ENCODE measurements around the gene POLR1B.

POLR1B gene

DNA sequence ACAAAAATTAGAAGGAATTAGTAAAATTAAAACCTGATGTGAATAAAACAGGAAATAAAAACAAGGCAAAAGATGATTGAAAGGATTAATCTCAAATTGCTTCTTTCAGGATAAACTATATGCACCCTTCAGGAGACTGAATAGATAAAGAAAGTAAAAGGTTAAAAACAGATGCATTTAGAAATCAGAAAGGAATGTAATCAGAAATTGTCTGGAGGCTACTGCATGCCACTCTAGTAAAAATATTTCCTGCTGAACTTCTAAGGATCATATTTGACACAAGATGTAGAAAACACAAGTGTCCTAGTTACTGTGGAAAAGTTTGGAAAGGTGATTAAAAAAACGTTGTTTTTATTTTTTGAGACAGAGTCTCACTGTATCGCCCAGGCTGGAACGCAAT is 58.4 kb downstream of the POLR1B start:
- DNase-seq (ENCODE audit: low read depth, low spot score): no peak
- TF ChIP-seq, protein P1, sequence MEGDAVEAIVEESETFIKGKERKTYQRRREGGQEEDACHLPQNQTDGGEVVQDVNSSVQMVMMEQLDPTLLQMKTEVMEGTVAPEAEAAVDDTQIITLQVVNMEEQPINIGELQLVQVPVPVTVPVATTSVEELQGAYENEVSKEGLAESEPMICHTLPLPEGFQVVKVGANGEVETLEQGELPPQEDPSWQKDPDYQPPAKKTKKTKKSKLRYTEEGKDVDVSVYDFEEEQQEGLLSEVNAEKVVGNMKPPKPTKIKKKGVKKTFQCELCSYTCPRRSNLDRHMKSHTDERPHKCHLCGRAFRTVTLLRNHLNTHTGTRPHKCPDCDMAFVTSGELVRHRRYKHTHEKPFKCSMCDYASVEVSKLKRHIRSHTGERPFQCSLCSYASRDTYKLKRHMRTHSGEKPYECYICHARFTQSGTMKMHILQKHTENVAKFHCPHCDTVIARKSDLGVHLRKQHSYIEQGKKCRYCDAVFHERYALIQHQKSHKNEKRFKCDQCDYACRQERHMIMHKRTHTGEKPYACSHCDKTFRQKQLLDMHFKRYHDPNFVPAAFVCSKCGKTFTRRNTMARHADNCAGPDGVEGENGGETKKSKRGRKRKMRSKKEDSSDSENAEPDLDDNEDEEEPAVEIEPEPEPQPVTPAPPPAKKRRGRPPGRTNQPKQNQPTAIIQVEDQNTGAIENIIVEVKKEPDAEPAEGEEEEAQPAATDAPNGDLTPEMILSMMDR (IDR thresholded peaks at IDR 0.05; ENCODE audit: low read depth, low read length): no peak
- in situ Hi-C loops (cut with HindIII; ENCODE audit: low sequenced_read_pairs): no loop called here
- H3K4me3 ChIP-seq (ENCODE audit: low read depth, low read length): no peak overlapping the region

DNA sequence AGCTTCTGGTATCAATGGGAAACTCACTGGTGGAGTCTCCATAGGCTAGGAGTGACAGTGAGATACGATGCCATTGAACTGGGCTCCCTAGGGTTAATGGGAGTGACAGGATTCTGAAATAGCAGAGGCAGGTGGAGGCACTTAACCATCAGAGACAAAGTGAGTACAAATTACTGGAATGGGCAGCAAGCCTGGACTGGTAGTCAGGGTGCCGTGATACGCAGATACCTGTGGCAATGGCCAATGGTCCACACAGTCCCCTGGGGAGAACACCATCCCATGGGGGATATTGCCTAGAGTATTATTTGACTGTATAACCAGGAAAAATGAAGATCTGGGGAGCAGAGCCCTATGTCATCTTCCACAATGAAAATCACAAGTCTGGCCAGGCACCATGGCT is 59.5 kb downstream of the POLR1B start:
- in situ Hi-C loops (cut with HindIII; ENCODE audit: low sequenced_read_pairs): no loop called here
- TF ChIP-seq, protein P1 (IDR thresholded peaks at IDR 0.05; ENCODE audit: low read depth, low read length): no peak
- H3K4me3 ChIP-seq (ENCODE audit: low read depth, low read length): no peak overlapping the region
- DNase-seq (ENCODE audit: low read depth, low spot score): no peak

DNA sequence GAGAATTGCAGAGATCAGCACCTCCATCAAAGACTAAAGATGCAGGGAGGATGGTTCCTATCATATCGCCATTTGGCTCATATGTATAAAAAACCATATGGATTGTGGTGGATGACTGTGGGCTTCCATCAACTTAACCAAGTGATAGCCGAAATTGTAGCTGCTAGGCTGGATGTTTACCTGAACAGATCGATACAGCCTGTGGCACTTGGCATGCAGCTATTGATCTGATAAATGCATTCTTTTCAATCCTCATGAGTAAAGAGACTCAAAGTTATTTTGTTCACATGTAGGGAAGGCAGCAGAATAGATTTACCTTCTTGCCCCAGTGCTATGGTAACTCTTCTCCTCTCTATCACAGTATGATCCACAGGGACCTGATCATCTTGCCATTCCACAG is 60.7 kb downstream of the POLR1B start:
- TF ChIP-seq, protein P1 (IDR thresholded peaks at IDR 0.05; ENCODE audit: low read depth, low read length): no peak
- in situ Hi-C loops (cut with HindIII; ENCODE audit: low sequenced_read_pairs): no loop called here
- no peak overlapping the region for H3K4me3 ChIP-seq (ENCODE audit: low read depth, low read length)
- DNase-seq (ENCODE audit: low read depth, low spot score): no peak

DNA sequence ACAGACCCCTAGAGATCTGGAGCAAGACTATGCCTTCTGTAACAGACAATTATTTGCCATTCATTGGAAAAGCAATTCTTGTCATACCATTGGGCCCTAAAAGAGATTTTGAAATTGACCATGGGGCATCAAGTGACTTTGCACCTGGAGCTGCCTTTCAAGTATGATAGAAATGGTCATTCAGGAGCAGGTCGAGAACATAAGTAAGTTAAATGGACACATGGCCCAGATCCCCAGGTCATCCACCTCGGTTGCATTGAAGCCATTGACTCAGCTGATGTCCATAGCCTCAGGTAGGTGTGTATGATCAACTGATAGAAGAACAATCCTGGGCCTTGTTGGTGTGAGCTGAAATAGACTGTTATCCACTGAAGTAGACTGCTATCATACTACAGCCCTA is 61.5 kb downstream of the POLR1B start:
- TF ChIP-seq, protein P1 (IDR thresholded peaks at IDR 0.05; ENCODE audit: low read depth, low read length): no peak
- DNase-seq (ENCODE audit: low read depth, low spot score): no peak
- no peak overlapping the region for H3K4me3 ChIP-seq (ENCODE audit: low read depth, low read length)
- in situ Hi-C loops (cut with HindIII; ENCODE audit: low sequenced_read_pairs): no loop called here

DNA sequence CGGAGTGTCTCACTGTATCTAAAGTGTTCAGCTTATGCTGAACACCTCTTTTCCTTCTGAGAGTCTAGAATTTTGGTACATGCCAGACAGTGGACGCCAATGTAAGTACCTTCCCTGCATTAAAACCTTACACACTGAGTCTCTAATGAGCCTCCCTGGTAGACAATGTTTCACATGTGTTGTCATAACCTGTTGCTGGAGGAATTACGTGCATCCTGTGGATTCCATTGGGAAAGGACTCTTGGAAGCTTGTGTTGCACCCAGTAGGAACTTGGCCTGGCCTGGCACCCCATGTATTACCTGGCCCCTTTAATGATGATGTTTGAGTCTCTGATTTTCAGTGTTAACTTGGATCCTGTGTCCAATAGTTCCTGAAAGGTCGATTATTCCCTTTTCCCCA is 62.7 kb downstream of the POLR1B start:
- no peak for DNase-seq (ENCODE audit: low read depth, low spot score)
- TF ChIP-seq, protein P1 (IDR thresholded peaks at IDR 0.05; ENCODE audit: low read depth, low read length): no peak
- in situ Hi-C loops (cut with HindIII; ENCODE audit: low sequenced_read_pairs): no loop called here
- no peak overlapping the region for H3K4me3 ChIP-seq (ENCODE audit: low read depth, low read length)

DNA sequence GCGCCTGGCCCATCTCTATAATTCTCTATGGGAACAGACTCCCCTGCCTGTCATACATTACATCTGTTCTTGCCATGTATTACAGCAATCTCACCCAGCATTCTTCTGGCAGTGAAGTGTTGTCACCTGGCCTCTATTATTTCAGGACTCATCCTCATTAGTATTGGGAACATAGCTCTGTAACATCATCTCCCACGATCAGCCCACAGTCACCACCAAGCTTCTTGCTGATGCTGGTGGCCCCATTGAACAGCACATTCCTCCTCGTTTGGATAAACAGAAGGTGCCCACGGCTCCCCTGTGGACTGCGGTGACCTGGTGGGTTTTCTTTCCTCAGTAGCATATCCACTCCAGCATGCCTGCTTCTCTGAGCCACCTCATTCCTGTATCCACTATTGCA is 63.7 kb downstream of the POLR1B start:
- H3K4me3 ChIP-seq (ENCODE audit: low read depth, low read length): no peak overlapping the region
- in situ Hi-C loops (cut with HindIII; ENCODE audit: low sequenced_read_pairs): no loop called here
- TF ChIP-seq, protein P1 (IDR thresholded peaks at IDR 0.05; ENCODE audit: low read depth, low read length): no peak
- DNase-seq (ENCODE audit: low read depth, low spot score): no peak

DNA sequence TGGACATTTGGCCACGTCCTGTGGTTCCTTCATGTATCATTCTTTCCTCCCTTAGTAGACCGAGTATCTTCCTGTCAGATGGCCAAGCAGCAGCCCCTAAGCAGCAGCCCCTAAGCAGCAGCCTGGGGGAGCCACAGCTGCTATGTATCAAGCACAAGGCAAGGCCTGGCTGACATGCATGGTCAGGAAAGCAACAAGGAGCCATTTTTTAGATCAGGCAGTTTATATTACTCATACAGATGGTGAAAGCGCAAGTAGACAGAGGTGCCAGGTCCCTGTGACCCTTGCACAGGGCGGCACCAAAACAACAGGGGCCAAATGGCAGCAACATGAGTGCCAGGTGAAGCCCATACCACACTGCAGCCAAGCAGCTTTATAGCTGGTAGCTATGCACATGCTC is 64.3 kb downstream of the POLR1B start:
- in situ Hi-C loops (cut with HindIII; ENCODE audit: low sequenced_read_pairs): no loop called here
- no peak overlapping the region for H3K4me3 ChIP-seq (ENCODE audit: low read depth, low read length)
- DNase-seq (ENCODE audit: low read depth, low spot score): no peak
- TF ChIP-seq, protein P1 (IDR thresholded peaks at IDR 0.05; ENCODE audit: low read depth, low read length): no peak

Measured in astrocyte of the spinal cord (primary cell).